Cardiac fibroblast (primary cell): ENCODE measurements around the gene ST6GALNAC2.
A peak's percentile ranks its signal among the peaks of the same experiment; 100 is the strongest.

Experiments
- DNase-seq, 2 donors: peaks; one replicate each; pipeline versions ENCODE4 v3.0.0 to v3.0.0-alpha.2; 2010; ENCODE audit warnings: low read depth in 2 of 2
- H3K4me3 ChIP-seq, 2 donors: replicated peaks in 1 of 2; 1 replicate in 1 of 2; 2 replicates in 1 of 2; pipeline ENCODE4 v1.5.1; 2011; ENCODE audit warnings: low read depth in 2 of 2, low read length in 2 of 2, mild to moderate bottlenecking in 2 of 2, moderate library complexity in 1 of 2
- CTCF ChIP-seq: IDR thresholded peaks from one replicate; pipeline ENCODE4 v1.5.1; 2011; ENCODE audit warnings: low read depth, mild to moderate bottlenecking, low read length, inconsistent platforms

Gene ST6GALNAC2

GRCh38 chr17:76570877-76571471 lies 14.7 kb downstream of the ST6GALNAC2 start:
- no peak for TF ChIP-seq CTCF
- H3K4me3 ChIP-seq: no peak overlapping the region
- DNase-seq: no peak

GRCh38 chr17:76570457-76570856 lies 15.2 kb downstream of the ST6GALNAC2 start:
- no peak overlapping the region for H3K4me3 ChIP-seq
- TF ChIP-seq CTCF: no peak

GRCh38 chr17:76569607-76570279 lies 15.9 kb downstream of the ST6GALNAC2 start:
- TF ChIP-seq CTCF: no peak
- H3K4me3 ChIP-seq: no peak overlapping the region
- DNase-seq: peak in 1 of 2 donors; percentile 68

More at GRCh38 chr17:76570457-76570856, 15.2 kb downstream of the ST6GALNAC2 start:
- DNase-seq: no peak

DNA sequence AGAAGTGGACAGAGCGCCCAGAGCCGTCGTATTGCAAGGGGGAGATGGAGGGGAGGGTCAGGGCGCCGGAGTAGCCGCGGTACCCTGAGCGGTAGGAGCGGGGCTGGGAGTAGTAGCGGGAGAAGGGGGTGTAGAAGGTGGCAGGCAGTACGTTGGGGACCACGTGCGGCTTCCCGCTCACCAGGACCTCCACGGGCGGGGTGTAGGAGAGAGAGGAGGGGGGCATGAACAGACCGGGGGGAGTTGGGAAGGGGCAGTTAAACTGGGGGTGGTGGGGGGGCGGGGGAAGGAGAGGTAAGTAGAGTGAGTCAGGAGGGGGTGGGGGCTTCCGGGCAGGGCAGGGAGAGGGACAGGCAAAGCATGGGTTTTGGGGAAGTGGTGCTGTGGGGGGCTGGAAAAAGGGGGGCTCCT lies 16.8 kb downstream of the ST6GALNAC2 start:
- H3K4me3 ChIP-seq: no peak overlapping the region
- no peak for DNase-seq
- TF ChIP-seq CTCF: no peak

- no peak for TF ChIP-seq CTCF
- no peak for DNase-seq
- no peak overlapping the region for H3K4me3 ChIP-seq
Observed at GRCh38 chr17:76567634-76568432, 17.8 kb downstream of the ST6GALNAC2 start.

- no peak for DNase-seq
Observed at GRCh38 chr17:76566988-76567431, 18.6 kb downstream of the ST6GALNAC2 start.

More at GRCh38 chr17:76566988-76567431, 18.6 kb downstream of the ST6GALNAC2 start:
- TF ChIP-seq CTCF: no peak
- H3K4me3 ChIP-seq: no peak overlapping the region
